ENCODE results near the gene CASZ1. TPM values are rescaled to one million over a fixed set of nuclear protein-coding genes. Genes with fewer than 3 reads are reported as not detected.

Gene CASZ1
- total RNA-seq, 1 experiment from 2014 or later: 3.9 TPM

DNA sequence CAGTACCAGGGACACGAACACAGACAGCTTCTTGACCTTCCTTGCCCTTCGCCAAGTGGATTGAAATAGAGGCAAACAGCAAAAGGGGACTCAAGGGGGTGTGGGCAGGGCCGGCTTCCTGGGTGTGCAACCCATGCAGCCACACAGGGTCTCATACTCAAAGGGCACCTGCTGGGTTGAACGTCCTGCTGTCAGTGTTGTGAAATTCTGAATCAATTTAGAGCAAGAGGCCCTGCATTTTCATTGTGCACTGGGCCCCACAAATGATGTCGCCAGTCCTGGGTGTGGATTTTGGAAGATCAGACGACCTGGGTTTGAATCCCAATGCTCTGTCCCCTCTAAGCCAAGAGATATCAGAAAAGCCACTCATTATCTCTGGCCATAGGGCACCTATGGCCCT is 51.1 kb downstream of the CASZ1 start:
- Histone ChIP-seq H4K20me1 (ENCODE audit: control insufficient read depth, insufficient read depth, insufficient read length) (no peaks in the 10 kb centered on the region), H4K5ac (ENCODE audit: insufficient read length, low read depth, low read length) (no peak overlapping the region), H3K27me3 (ENCODE audit: insufficient read depth, low read length) (no peaks in the 10 kb centered on the region), H3K4ac (ENCODE audit: low read depth, low read length) (no peak overlapping the region), H2BK20ac (ENCODE audit: low read depth, low read length, poor library complexity, severe bottlenecking) (no peak overlapping the region), H2BK12ac (ENCODE audit: insufficient read length, low read depth, low read length) (no peak overlapping the region), H3K9me3 (ENCODE audit: control insufficient read depth, low read depth, low read length) (no peaks in the 10 kb centered on the region), H3K4me2 (ENCODE audit: insufficient read depth, insufficient read length, low read length) (no peak overlapping the region), H2BK15ac (ENCODE audit: low read depth, low read length) (no peak overlapping the region), H3K56ac (ENCODE audit: insufficient read length, low read depth, low read length) (no peak overlapping the region), H2BK120ac (ENCODE audit: low read depth, low read length, poor library complexity, severe bottlenecking) (no peak overlapping the region), H3K23ac (ENCODE audit: insufficient read length, low read depth, low read length) (no peak overlapping the region), H2AK5ac (ENCODE audit: insufficient read length, low read length) (no peak overlapping the region), H4K8ac (replicated peaks; ENCODE audit: insufficient read length, low read depth, low read length) (no peak overlapping the region), H3T11ph (ENCODE audit: low read length) (no peak overlapping the region), H3K79me1 (ENCODE audit: insufficient read depth, low read depth, low read length, poor library complexity, severe bottlenecking) (no peaks in the 10 kb centered on the region), H3K79me2 (ENCODE audit: insufficient read depth, low read length) (no peaks in the 10 kb centered on the region), H3K27ac (ENCODE audit: insufficient read length, low read depth, low read length) (no peak overlapping the region), H3K4me1 (ENCODE audit: insufficient read depth, low read length) (no peaks in the 10 kb centered on the region), H3K23me2 (ENCODE audit: insufficient read length, low read depth, low read length, poor library complexity, severe bottlenecking) (no peaks in the 10 kb centered on the region), H2BK5ac (ENCODE audit: insufficient read length, low read length) (no peak overlapping the region), H3K9ac (ENCODE audit: extremely low read depth, insufficient read length, low read length) (no peak overlapping the region), H3K18ac (ENCODE audit: insufficient read length, low read depth, low read length) (no peak overlapping the region), H4K91ac (ENCODE audit: insufficient read length, low read depth, low read length) (no peak overlapping the region), H3K14ac (ENCODE audit: insufficient read depth, low read length) (no peak overlapping the region; the same call in 1 of the 2 replicates), H2AFZ (ENCODE audit: low read length) (no peak overlapping the region)
- no peaks in the 10 kb centered on the region for H3K9me3 Mint-ChIP-seq
- no peak overlapping the region for H3K4me3 Mint-ChIP-seq
- DNase-seq: no peak
- no peak overlapping the region for H3K27ac Mint-ChIP-seq
- TF ChIP-seq CTCF (conservative IDR thresholded peaks at IDR 0.05): no peak
- H3K36me3 Mint-ChIP-seq (ENCODE audit: insufficient read depth in 1 of 3, low read depth in 3 of 3): no peaks in the 10 kb centered on the region
- peaks cover 11 to 21% of the 10 kb centered on the region in 2 experiments; a peak in 3 of 4 replicates for H3K4me1 Mint-ChIP-seq
- WGBS (ENCODE audit: extremely low coverage, insufficient read length, low lambda C conversion rate): no CpG with 5 or more reads among the region's 6 CpGs
- H3K27me3 Mint-ChIP-seq (ENCODE audit: low read depth): no peaks in the 10 kb centered on the region; the same call in 1 of the 2 replicates

All from H9 (cell line).